ENCODE results near the gene SOST.

- TF ChIP-seq ZC3H10 (CRISPR knock-in tag; IDR thresholded peaks at IDR 0.05): no peak
- TF ChIP-seq ZFP30 (CRISPR knock-in tag; IDR thresholded peaks at IDR 0.05): no peak
These were observed 46.2 kb downstream of the SOST start for GRCh38 chr17:43712397-43712796.
